K562 (cell line): ENCODE results near the gene CRADD. TPM values are rescaled to one million over a fixed set of nuclear protein-coding genes. Genes with fewer than 3 reads are reported as not detected.

ENCODE experiments used
- ATAC-seq: fragments of 200-7000 bp; cut with Tn5 transposase; 3 replicates; pipeline ENCODE4 v1.9.1; 2020; ENCODE audit warnings: moderate library complexity
- BruUV-seq: library from RNA; stranded (reverse); fragments of 400-500 nt; replicated peaks from 2 replicates; lab custom pipeline; 2021; lab: Mats Ljungman, UMichigan
- CTCF ChIA-PET: fragments of 300-600 bp; formaldehyde crosslinking; extraction: SDS; loops from one replicate; lab custom pipeline; 2021; ENCODE audit warnings: low intra/inter-chr PET ratio; lab: Yijun Ruan, JAX
- POLR2A ChIA-PET: fragments of 300-600, 350-650 bp; sonication (Branson Sonifier 250); formaldehyde crosslinking; extraction: SDS; loops from one replicate; lab custom pipeline; 2021; ENCODE audit warnings: antibody characterized with exemption, inconsistent platforms; lab: Yijun Ruan, JAX
- DNase-seq, 4 experiments: peaks; one replicate each; pipeline versions ENCODE4 v3.0.0 to v3.0.0-alpha.2; 2011 to 2018; ENCODE audit warnings: low spot score in 3 of 4, mixed read lengths in 3 of 4; ENCODE audit errors: extremely low read depth in 1 of 4
- FAIRE-seq: peaks from 2 replicates; lab custom pipeline; 2011; peaks lifted over from hg19 to GRCh38; lab: Jason Lieb, UNC
- H2AFZ ChIP-seq: 2 replicates; pipeline ENCODE4 v1.6.0; 2011; ENCODE audit warnings: low read depth, low read length, control low read depth, inconsistent platforms
- H3K27ac ChIP-seq: fragments of 200-600 bp; 3 replicates; pipeline ENCODE4 v1.8.0; 2011; ENCODE audit warnings: low read depth, mild to moderate bottlenecking, control low read depth, inconsistent platforms, low read length, moderate library complexity, mixed read lengths; ENCODE audit errors: extremely low read depth
- H3K27me3 ChIP-seq, 2 experiments: fragments of 300-600 bp in 1 of 2; 2 replicates in 1 of 2; 3 replicates in 1 of 2; pipeline versions ENCODE4 v1.6.0 to v1.8.0; 2011; ENCODE audit warnings: inconsistent platforms in 2 of 2, low read length in 2 of 2, mild to moderate bottlenecking in 1 of 2, mixed read lengths in 1 of 2, moderate library complexity in 1 of 2; ENCODE audit not compliant: control insufficient read depth in 2 of 2, insufficient read depth in 2 of 2
- H3K36me3 ChIP-seq: fragments of 300-600 bp; 3 replicates; pipeline ENCODE4 v1.8.0; 2011; ENCODE audit warnings: mild to moderate bottlenecking, low read length, inconsistent platforms; ENCODE audit not compliant: control insufficient read depth, insufficient read depth
- H3K4me1 ChIP-seq, 2 experiments: fragments of 200-600 bp in 1 of 2; replicated peaks in 1 of 2; 2 replicates in 1 of 2; 3 replicates in 1 of 2; pipeline versions ENCODE4 v1.5.1 to v1.8.0; 2011; ENCODE audit warnings: inconsistent platforms in 2 of 2, low read length in 2 of 2, mild to moderate bottlenecking in 1 of 2, mixed read lengths in 1 of 2, moderate library complexity in 1 of 2; ENCODE audit not compliant: control insufficient read depth in 2 of 2, insufficient read depth in 2 of 2
- H3K4me2 ChIP-seq: 2 replicates; pipeline ENCODE4 v1.6.1; 2011; ENCODE audit warnings: low read length, control low read depth, inconsistent platforms, mixed read lengths; ENCODE audit not compliant: insufficient read depth
- H3K4me3 ChIP-seq: fragments of 200-600 bp; sonication (generic), shearing (Covaris generic); 2 replicates; pipeline ENCODE4 v1.5.1; 2016; ENCODE audit warnings: control low read depth, inconsistent platforms
- H3K79me2 ChIP-seq: fragments of 200-600 bp; 3 replicates; pipeline ENCODE4 v1.8.0; 2011; ENCODE audit warnings: low read length, inconsistent platforms; ENCODE audit not compliant: control insufficient read depth, insufficient read depth
- H3K9ac ChIP-seq, 2 experiments: 2 replicates each; pipeline versions ENCODE4 v1.6.0 to v1.6.1; 2011; ENCODE audit warnings: low read depth in 2 of 2, low read length in 2 of 2, control low read depth in 1 of 2, inconsistent platforms in 1 of 2, mild to moderate bottlenecking in 1 of 2, mixed read lengths in 1 of 2; ENCODE audit not compliant: insufficient read depth in 1 of 2
- H3K9me1 ChIP-seq: one replicate; pipeline ENCODE4 v1.6.0; 2011; ENCODE audit warnings: inconsistent platforms, mild to moderate bottlenecking, low read length, moderate library complexity; ENCODE audit not compliant: control insufficient read depth, insufficient read depth
- H3K9me3 ChIP-seq: replicated peaks from 2 replicates; pipeline ENCODE4 v1.5.1; 2011; ENCODE audit warnings: low read depth, low read length, inconsistent platforms; ENCODE audit not compliant: control insufficient read depth, insufficient read depth
- H4K20me1 ChIP-seq: replicated peaks from 2 replicates; pipeline ENCODE4 v1.6.1; 2011; ENCODE audit warnings: low read length, inconsistent platforms, mixed read lengths; ENCODE audit not compliant: control insufficient read depth, insufficient read depth
- BCOR ChIP-seq: fragments of 450-650 bp; IDR thresholded peaks from 2 replicates; pipeline ENCODE4 v1.6.1; 2016
- CHAMP1 ChIP-seq: fragments of 450-650 bp; IDR thresholded peaks from 2 replicates; pipeline ENCODE4 v1.6.1; 2016; ENCODE audit warnings: mild to moderate bottlenecking
- FOXK1 ChIP-seq: sonication (generic); formaldehyde crosslinking; IDR thresholded peaks from 2 replicates; pipeline ENCODE4 v1.8.0; 2022; ENCODE audit warnings: missing genetic modification reagents, mild to moderate bottlenecking, borderline replicate concordance
- HDAC1 ChIP-seq, 2 experiments: fragments of 450-650 bp; IDR thresholded peaks; 2 replicates each; pipeline ENCODE4 v1.6.1; 2016 to 2017; ENCODE audit warnings: inconsistent platforms in 1 of 2, mild to moderate bottlenecking in 1 of 2, moderate library complexity in 1 of 2
- KAT7 ChIP-seq: sonication (generic); formaldehyde crosslinking; IDR thresholded peaks from 2 replicates; pipeline ENCODE4 v1.8.0; 2022; ENCODE audit warnings: missing genetic modification reagents, mild to moderate bottlenecking, borderline replicate concordance
- KDM1A ChIP-seq, 2 experiments: fragments of 450-650 bp; IDR thresholded peaks; 2 replicates each; pipeline ENCODE4 v1.6.1; 2016; ENCODE audit warnings: mild to moderate bottlenecking in 2 of 2
- NR2C1 ChIP-seq, 2 experiments: fragments of 450-650 bp; IDR thresholded peaks; 2 replicates each; pipeline ENCODE4 v1.6.1; 2017; ENCODE audit warnings: mild to moderate bottlenecking in 2 of 2, antibody characterized with exemption in 1 of 2, inconsistent platforms in 1 of 2, missing compliant biosample characterization in 1 of 2, missing genetic modification characterization in 1 of 2
- PHF20 ChIP-seq: fragments of 450-650 bp; IDR thresholded peaks from 2 replicates; pipeline ENCODE4 v1.6.1; 2018; ENCODE audit not compliant: partially characterized antibody
- POLR2AphosphoS5 ChIP-seq: IDR thresholded peaks from 2 replicates; pipeline ENCODE4 v1.6.1; 2011; ENCODE audit warnings: mild to moderate bottlenecking, low read depth, low read length, moderate library complexity; ENCODE audit not compliant: control insufficient read depth, insufficient read depth
- RBM25 ChIP-seq: fragments of 200-400 bp; formaldehyde crosslinking; IDR thresholded peaks from 2 replicates; pipeline ENCODE4 v1.6.1; 2018; ENCODE audit warnings: low read length, low read depth, moderate library complexity; ENCODE audit not compliant: severe bottlenecking
- XRCC5 ChIP-seq: fragments of 200-400 bp; formaldehyde crosslinking; IDR thresholded peaks from 2 replicates; pipeline ENCODE4 v1.6.1; 2017; ENCODE audit warnings: low read depth, mild to moderate bottlenecking, low read length
- YY1 ChIP-seq, 3 experiments: IDR thresholded peaks; 2 replicates each; pipeline ENCODE4 v1.6.1; 2011; ENCODE audit warnings: low read length in 2 of 3, mild to moderate bottlenecking in 2 of 3, moderate library complexity in 2 of 3, borderline replicate concordance in 1 of 3, control low read depth in 1 of 3, low read depth in 1 of 3; ENCODE audit not compliant: insufficient read depth in 3 of 3, insufficient replicate concordance in 2 of 3, control insufficient read depth in 1 of 3, insufficient read length in 1 of 3; ENCODE audit errors: extremely low read depth in 1 of 3
- ZNF146 ChIP-seq: IDR thresholded peaks from one replicate; pipeline ENCODE4 v1.6.1; 2018; ENCODE audit warnings: missing compliant biosample characterization; ENCODE audit not compliant: unreplicated experiment
- WGBS: fragments of 100-300 bp; shearing (Covaris generic); methylation state at CpG from one replicate; pipeline ENCODE4 v1.1.6; 2016; ENCODE audit warnings: low coverage, mixed read lengths; ENCODE audit not compliant: insufficient coverage; ENCODE audit errors: missing lambda C conversion rate; 5-methylcytosine and 5-hydroxymethylcytosine counted together
- in situ Hi-C: fragments of 300-500 bp; cut with MboI; formaldehyde crosslinking; loops from 4 replicates; pipeline ENCODE4 v1.15.0; 2018; ENCODE audit warnings: inconsistent platforms, mixed read lengths
- intact Hi-C: fragments of 100-400 bp; cut with micrococcal nuclease; formaldehyde crosslinking; loops from 2 replicates; pipeline ENCODE4 v1.14.2; 2022
- polyA plus RNA-seq, 8 experiments: library from polyadenylated mRNA; depleted of rRNA in 4 of 8; stranded (reverse) in 5 of 8; unstranded in 3 of 8; fragments of >200 nt; fragmentation: Nextera tagmentation in 2 of 8; fragmentation: Illumina TruSeq in 1 of 8; extraction: Ambion mirVana in 2 of 8; extraction: Trizol in 1 of 8; gene quantifications; 2 replicates each; pipeline versions ENCODE4 v1.2.1 to v1.2.3, GENCODE V29; 2011 to 2014; ENCODE audit warnings: inconsistent platforms in 1 of 8, missing spikeins in 1 of 8
- total RNA-seq, 7 experiments: library from RNA; depleted of rRNA in 6 of 7; stranded (reverse); fragments of >200 nt in 6 of 7; fragmentation: Illumina TruSeq in 2 of 7; extraction: Trizol in 2 of 7; gene quantifications; 2 replicates each; pipeline versions ENCODE4 v1.2.1 to v1.2.3, GENCODE V29; 2011 to 2021; ENCODE audit warnings: low replicate concordance in 1 of 7

The CRADD gene
- total and polyA plus RNA-seq, 9 of the 15 experiments (the other 6 are each of a cell fraction or from before 2014, with no cell fraction given), result 20.5 to 41.1 (median 25.9) TPM

- CTCF ChIA-PET, result interaction anchor here (0.7 kb wide), 1 partner anchor 54 kb away, joined by 3 read pairs; no protein-coding TSS in a partner anchor
These were observed 32.2 kb downstream of the CRADD start for GRCh38 chr12:93709386-93709785.

More at GRCh38 chr12:93709386-93709785, 32.2 kb downstream of the CRADD start:
- in situ Hi-C loops, result no loop called here
- H3K79me2 ChIP-seq, result peaks cover 37% of the 10 kb centered on the region
- H3K4me1 ChIP-seq, result peaks cover under 1 to 53% of the 10 kb centered on the region in 2 experiments; a peak in 4 of 5 replicates
- no peak overlapping the region for H3K27ac ChIP-seq
- no peak overlapping the region for H3K9ac ChIP-seq
- no peak for DNase-seq
- POLR2A ChIA-PET, result interaction anchor here (1.1 kb wide), 1 partner anchor 32 kb away, joined by 3 read pairs; the partner anchor contains the start of gene CRADD
- no peaks in the 10 kb centered on the region for H3K9me3 ChIP-seq
- no peak overlapping the region for H3K4me3 ChIP-seq
- no peak for FAIRE-seq
- no peak overlapping the region for H2AFZ ChIP-seq
- no peaks in the 10 kb centered on the region for H3K27me3 ChIP-seq
- no peak for ATAC-seq
- no peaks in the 10 kb centered on the region for H3K9me1 ChIP-seq
- no TSS peak for BruUV-seq
- H4K20me1 ChIP-seq, result no peaks in the 10 kb centered on the region
- no peak for TF ChIP-seq YY1 (IDR thresholded peaks at IDR 0.05; ENCODE audit: borderline replicate concordance in 1 of 3, control insufficient read depth in 1 of 3, extremely low read depth in 1 of 3, insufficient read depth in 3 of 3, insufficient read length in 1 of 3, insufficient replicate concordance in 2 of 3, low read depth in 1 of 3, low read length in 2 of 3)
- TF ChIP-seq XRCC5, result no peak
- no peak for TF ChIP-seq FOXK1 (CRISPR knock-in tag)
- TF ChIP-seq KDM1A (IDR thresholded peaks at IDR 0.05), result peak in 1 of 2 experiments; percentile 55; a peak in 2 of 4 replicates
- TF ChIP-seq CHAMP1, result peak; percentile 45; the same call in 1 of the 2 replicates
- TF ChIP-seq PHF20, result peak; percentile 24
- TF ChIP-seq ZNF146, result peak; percentile 95
- 0 out of 4 replicates have a peak, but pooled peaks of 1 of the 2 experiments have one; percentile 17 for TF ChIP-seq HDAC1 (IDR thresholded peaks at IDR 0.05)
- TF ChIP-seq NR2C1 (IDR thresholded peaks at IDR 0.05), result no peak
- TF ChIP-seq NR2C1 (tag; IDR thresholded peaks at IDR 0.05), result no peak
- TF ChIP-seq KAT7 (CRISPR knock-in tag), result no peak
- peak; percentile 89 for TF ChIP-seq BCOR
- TF ChIP-seq POLR2AphosphoS5, result no peak
- TF ChIP-seq RBM25, result peak; percentile 64
- TF ChIP-seq, all 486 proteins: peak for 7
- no peaks in the 10 kb centered on the region for H3K36me3 ChIP-seq
- intact Hi-C loops, result no loop called here
- H3K4me2 ChIP-seq, result no peak overlapping the region
- 93% methylated on average over 4 of the region's 4 CpGs for WGBS
